T-helper 2 cell treated with Interferon-gamma antibody and Interleukin-4, amounts not matched to agents 5 μg/mL and 100 μg/mL, for 36 hours (primary cell): ENCODE measurements around the gene CUL4A.

Experiments used
- DNase-seq: peaks from one replicate; pipeline ENCODE4 v3.0.0; 2021; ENCODE audit warnings: low spot score
- H3K27ac Mint-ChIP-seq: one replicate; pipeline ENCODE4 v1.8.0; 2021; ENCODE audit warnings: mild to moderate bottlenecking, mixed read lengths
- H3K27me3 Mint-ChIP-seq: one replicate; pipeline ENCODE4 v1.8.0; 2021; ENCODE audit warnings: low read depth, mixed read lengths
- H3K36me3 Mint-ChIP-seq: one replicate; pipeline ENCODE4 v1.8.0; 2021; ENCODE audit warnings: low read depth, mixed read lengths
- H3K4me1 Mint-ChIP-seq: one replicate; pipeline ENCODE4 v1.8.0; 2021; ENCODE audit warnings: low read depth, mixed read lengths
- H3K4me3 Mint-ChIP-seq: one replicate; pipeline ENCODE4 v1.8.0; 2022; ENCODE audit warnings: mild to moderate bottlenecking, moderate library complexity, mixed read lengths
- H3K9me3 Mint-ChIP-seq: one replicate; pipeline ENCODE4 v1.8.0; 2021; ENCODE audit warnings: mixed read lengths

The CUL4A gene

DNA sequence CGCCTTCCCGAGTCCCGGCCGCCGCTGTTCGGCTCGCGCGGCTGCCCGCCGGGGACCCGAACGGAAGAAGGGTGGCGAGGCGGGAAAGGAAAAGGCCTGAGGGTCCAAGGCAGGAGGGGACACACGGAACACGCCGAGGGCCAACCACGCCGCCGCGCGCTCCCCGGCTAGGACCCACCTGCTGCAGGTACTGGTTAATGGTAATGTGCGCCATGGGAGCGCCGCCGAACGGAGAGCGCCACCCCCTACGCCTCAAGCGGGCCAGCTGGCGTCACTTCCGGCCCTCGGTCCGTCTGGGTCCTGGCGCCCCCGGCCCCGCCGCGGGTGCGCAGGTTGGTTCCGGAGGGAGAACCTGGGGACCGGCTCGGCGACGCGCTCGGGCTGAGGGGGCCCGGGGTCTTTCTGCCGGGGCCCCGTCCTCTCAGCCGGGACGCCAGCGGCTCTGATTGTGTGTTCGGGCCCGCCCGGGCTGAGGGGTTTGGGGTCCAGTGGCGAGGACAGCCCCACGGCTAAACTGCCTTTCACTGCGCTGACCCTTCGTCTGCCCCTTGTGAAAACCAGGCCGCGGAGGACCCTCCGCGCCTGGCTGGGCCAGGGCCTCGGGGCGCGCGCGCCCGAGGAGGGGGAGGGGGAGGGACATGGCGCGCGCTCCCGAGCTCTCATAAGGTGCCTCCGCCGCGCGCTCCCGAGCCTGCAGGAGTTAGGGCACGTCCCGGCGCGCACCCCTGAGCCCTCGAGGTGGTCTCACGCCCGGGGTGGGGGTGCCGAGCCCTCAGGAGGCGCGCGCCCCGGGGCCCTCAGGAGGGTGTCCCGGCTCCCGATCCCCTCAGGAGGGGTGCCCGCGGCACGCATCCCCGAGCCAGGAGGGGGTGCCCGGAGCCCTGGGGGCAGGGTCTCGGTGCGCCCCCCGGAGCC lies 735 bp upstream of the CUL4A start, which contains the start of gene PCID2:
PCID2 (minus strand) TSS at position 249 of the 915 bp plus-strand sequence; CDS start at position 214, 35 bp downstream.
- H3K4me1 Mint-ChIP-seq = peaks cover 43% of the 10 kb centered on the region
- H3K27me3 Mint-ChIP-seq = no peaks in the 10 kb centered on the region
- peak within 1 kb of the TSS; percentile 88 for H3K4me3 Mint-ChIP-seq
- H3K36me3 Mint-ChIP-seq = peaks cover 43% of the 10 kb centered on the region
- DNase-seq = peak; percentile 89
- H3K9me3 Mint-ChIP-seq = no peaks in the 10 kb centered on the region
- H3K27ac Mint-ChIP-seq = peak within 1 kb of the TSS; percentile 80

DNA sequence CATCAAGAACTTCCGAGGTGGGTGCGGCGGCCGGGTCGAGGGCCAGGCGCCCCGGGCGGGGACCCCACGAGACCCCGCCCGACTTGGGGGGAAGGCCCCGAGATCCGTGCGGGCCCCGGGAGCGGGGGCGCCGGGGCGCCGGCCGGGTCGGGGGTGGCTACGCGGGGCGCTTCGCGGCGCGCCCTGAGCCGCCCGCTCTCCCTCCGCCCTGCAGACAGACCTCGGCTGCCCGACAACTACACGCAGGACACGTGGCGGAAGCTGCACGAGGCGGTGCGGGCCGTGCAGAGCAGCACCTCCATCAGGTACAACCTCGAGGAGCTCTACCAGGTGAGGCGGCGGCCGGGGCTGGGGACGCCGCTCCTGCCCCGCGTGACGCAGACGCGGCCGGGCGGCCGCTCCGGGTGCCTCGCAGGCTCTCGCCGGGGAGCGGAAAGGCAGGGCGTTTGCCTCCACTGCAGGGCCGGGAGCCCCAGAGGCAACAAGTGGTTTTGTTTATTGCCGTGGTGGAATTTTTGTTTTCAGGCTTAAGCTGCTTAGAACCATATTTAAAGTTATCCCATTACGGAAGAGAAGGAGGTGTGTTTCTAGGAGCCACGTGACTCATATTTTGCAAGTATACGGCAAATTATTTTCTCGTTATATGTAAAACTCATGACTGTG lies 477 bp downstream of the CUL4A start:
- H3K4me3 Mint-ChIP-seq = peak overlapping the region; percentile 83
- H3K36me3 Mint-ChIP-seq = peaks cover 44% of the 10 kb centered on the region
- H3K4me1 Mint-ChIP-seq = peaks cover 48% of the 10 kb centered on the region
- peak; percentile 65 for DNase-seq
- peak overlapping the region; percentile 87 for H3K27ac Mint-ChIP-seq
- H3K9me3 Mint-ChIP-seq = no peaks in the 10 kb centered on the region
- no peaks in the 10 kb centered on the region for H3K27me3 Mint-ChIP-seq

DNA sequence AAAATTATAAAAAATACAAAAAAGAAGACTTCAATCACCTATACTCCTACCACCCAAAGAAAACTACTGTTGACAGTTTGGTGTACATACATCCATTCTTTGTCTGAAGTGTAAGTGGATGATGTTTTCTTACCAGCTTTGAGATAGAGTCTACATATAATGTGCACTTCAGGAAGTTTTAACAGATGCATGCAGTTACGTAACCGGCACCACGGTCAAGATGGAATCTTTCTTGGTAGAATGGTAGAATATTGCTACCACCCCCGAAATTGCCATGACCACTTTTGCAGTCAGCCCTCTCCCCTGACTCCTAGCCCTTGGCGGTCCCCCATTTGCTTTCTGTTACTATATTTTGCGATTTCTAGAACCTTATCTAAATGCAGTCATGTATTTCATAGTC lies 1.4 kb downstream of the CUL4A start:
- H3K27me3 Mint-ChIP-seq = no peaks in the 10 kb centered on the region
- H3K9me3 Mint-ChIP-seq = no peaks in the 10 kb centered on the region
- H3K4me1 Mint-ChIP-seq = peaks cover 40% of the 10 kb centered on the region
- H3K36me3 Mint-ChIP-seq = peaks cover 36% of the 10 kb centered on the region
- H3K4me3 Mint-ChIP-seq = peak overlapping the region; percentile 83
- H3K27ac Mint-ChIP-seq = peak overlapping the region; percentile 69
- DNase-seq = no peak

DNA sequence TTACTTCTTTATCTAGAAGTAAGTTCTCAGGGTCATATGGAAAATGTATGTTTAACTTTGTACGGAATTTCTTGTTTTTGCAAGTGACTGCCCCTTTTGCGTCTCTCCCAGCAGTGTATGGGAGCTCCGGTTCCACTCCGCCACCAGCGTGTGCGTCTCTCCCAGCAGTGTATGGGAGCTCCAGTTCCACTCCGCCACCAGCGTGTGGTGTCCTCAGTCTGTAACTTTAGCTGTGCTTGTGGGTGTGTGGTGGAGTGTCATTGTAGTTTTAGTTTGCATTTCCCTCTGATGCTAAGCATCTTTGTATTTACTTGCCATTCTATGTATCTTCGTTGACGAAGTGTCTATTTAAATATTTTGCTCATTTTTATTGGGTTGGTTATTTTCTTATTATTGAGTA lies 2.4 kb downstream of the CUL4A start:
- Mint-ChIP-seq H3K27me3 (no peaks in the 10 kb centered on the region), H3K9me3 (no peaks in the 10 kb centered on the region), H3K36me3 (peaks cover 32% of the 10 kb centered on the region), H3K4me3 (peak overlapping the region; percentile 83), H3K4me1 (peaks cover 31% of the 10 kb centered on the region), H3K27ac (peak overlapping the region; percentile 73)
- DNase-seq = no peak

DNA sequence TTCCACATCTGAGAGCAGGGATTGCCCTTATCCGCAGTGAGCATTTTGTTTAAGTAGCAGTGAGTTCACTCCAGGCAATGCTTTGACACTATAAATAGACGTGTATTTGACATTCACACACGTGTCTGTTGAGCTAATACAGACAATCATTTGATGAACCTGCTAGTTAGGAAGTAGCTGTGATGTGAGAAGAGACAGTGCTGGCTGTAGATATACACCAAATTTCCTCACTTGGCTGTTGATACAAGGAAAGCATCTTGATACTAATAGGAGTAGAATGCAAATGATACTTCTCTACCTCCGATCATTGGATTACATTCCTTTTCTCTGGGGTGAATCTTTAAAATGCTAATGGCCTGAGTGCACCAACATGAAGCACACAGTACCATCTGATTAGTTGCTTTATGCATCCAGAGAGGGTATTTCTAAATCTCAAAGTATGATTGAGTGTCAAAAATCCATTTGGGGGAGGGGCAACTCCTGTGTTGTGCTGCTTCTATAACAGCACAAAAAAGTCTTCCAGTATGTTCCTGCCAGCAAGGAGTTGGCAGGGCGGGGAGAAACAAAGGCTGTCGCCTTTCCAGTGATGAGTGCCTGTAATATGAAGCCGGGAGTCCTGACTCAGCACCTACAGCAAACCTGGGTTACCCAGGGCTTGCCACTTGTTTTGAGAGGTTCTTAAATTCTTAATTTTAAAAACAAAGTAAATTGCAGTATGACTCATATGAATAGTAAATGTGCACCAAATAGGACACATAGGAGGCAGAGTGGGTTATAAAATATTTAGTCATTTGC lies 7.0 kb downstream of the CUL4A start:
- no peaks in the 10 kb centered on the region for H3K9me3 Mint-ChIP-seq
- H3K27me3 Mint-ChIP-seq = no peaks in the 10 kb centered on the region
- H3K27ac Mint-ChIP-seq = no peak overlapping the region
- DNase-seq = no peak
- H3K4me1 Mint-ChIP-seq = peaks cover 20% of the 10 kb centered on the region
- H3K36me3 Mint-ChIP-seq = peaks cover 30% of the 10 kb centered on the region
- no peak overlapping the region for H3K4me3 Mint-ChIP-seq

DNA sequence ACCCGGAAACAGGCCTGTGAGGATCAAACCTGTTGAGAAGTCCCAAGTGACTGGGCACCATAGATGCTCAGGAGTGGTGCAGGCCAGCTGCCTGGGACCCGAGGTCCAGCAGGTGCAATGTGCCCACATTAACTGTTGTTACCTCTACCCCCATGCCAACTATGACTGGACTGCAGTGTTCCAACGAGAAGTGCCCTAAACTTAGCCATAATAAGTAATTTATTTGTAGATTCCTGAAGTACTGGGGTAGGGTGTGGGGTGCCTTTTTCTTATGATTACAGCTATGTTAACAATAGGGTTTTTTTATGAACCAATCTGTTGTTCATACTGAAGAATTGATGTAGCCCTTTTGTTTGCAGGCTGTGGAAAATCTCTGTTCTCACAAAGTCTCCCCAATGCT lies 9.2 kb downstream of the CUL4A start:
- Mint-ChIP-seq H3K4me3 (no peak overlapping the region), H3K9me3 (no peaks in the 10 kb centered on the region), H3K36me3 (peaks cover 34% of the 10 kb centered on the region), H3K4me1 (peaks cover 9% of the 10 kb centered on the region), H3K27me3 (no peaks in the 10 kb centered on the region), H3K27ac (no peak overlapping the region)
- DNase-seq = no peak

DNA sequence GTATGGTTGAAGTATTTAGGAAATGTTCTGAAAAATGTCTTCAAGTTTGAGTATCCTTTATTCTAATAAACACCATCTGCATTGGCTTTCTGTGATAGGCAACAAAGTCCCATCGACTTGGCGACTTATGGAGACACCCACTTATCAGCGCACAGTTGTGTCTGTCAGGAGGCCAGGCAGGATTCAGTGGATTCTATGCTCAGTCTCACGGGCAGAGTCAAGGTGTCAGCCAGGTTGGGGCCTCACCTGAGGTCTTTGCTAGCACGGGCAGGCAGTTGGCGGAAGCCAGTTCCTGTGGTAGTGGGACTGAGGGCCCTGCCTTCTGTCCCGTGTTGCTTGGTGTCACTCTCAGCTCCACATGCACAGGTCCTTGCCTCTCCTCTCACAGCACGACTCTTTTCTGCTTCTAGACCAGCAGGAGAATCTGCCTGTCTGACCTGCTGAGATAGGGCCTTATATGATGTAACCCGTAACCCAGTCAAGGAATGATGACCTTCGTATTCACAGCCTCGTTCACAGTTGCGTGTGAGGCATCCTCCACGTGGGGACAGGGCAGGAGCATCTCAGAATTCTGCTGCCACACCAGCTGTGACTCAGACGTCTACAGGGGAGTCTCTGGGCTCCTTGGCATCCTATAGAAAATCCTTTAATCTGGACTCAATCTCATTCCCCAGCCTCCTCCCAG lies 10.0 kb downstream of the CUL4A start:
- Mint-ChIP-seq H3K27ac (peak overlapping the region; percentile 21), H3K27me3 (no peaks in the 10 kb centered on the region), H3K4me3 (no peak overlapping the region), H3K9me3 (no peaks in the 10 kb centered on the region), H3K36me3 (peaks cover 38% of the 10 kb centered on the region), H3K4me1 (peaks cover 2% of the 10 kb centered on the region)
- no peak for DNase-seq

DNA sequence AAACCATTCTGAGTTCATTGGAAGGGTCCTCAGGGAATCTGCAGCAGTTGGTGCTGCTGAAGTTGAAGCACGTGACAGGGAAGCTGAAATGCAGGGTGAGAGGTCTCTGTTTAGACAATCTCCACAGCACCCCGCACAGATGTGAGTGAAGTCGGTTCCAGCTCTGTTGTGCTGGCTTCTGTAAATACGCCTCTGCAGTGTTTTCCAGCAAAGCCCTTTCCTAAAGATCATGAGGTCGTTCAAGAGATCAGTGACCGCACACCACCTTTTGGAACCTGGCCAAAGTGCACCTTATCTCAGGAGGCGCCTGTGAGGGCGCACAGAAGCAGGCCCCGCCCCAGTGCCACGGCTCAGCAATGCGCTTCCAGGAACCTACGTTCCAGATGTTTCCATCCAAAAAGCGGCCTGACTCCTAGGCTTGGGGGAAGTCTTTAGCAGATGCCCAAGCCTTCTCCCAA lies 10.8 kb downstream of the CUL4A start:
- no peaks in the 10 kb centered on the region for H3K27me3 Mint-ChIP-seq
- H3K4me3 Mint-ChIP-seq = no peak overlapping the region
- no peaks in the 10 kb centered on the region for H3K9me3 Mint-ChIP-seq
- peaks cover 45% of the 10 kb centered on the region for H3K36me3 Mint-ChIP-seq
- peak overlapping the region; percentile 21 for H3K27ac Mint-ChIP-seq
- DNase-seq = no peak
- peaks cover 4% of the 10 kb centered on the region for H3K4me1 Mint-ChIP-seq

GRCh38 chr13:113220877-113221276 lies 11.5 kb downstream of the CUL4A start:
- Mint-ChIP-seq H3K36me3 (peaks cover 45% of the 10 kb centered on the region), H3K4me1 (peaks cover 4% of the 10 kb centered on the region), H3K27me3 (no peaks in the 10 kb centered on the region), H3K9me3 (no peaks in the 10 kb centered on the region), H3K27ac (no peak overlapping the region), H3K4me3 (no peak overlapping the region)
- DNase-seq = no peak

GRCh38 chr13:113223070-113223469 lies 13.7 kb downstream of the CUL4A start:
- peaks cover 58% of the 10 kb centered on the region for H3K36me3 Mint-ChIP-seq
- DNase-seq = no peak
- H3K27ac Mint-ChIP-seq = no peak overlapping the region
- no peak overlapping the region for H3K4me3 Mint-ChIP-seq
- H3K27me3 Mint-ChIP-seq = no peaks in the 10 kb centered on the region
- peaks cover 4% of the 10 kb centered on the region for H3K4me1 Mint-ChIP-seq
- no peaks in the 10 kb centered on the region for H3K9me3 Mint-ChIP-seq

DNA sequence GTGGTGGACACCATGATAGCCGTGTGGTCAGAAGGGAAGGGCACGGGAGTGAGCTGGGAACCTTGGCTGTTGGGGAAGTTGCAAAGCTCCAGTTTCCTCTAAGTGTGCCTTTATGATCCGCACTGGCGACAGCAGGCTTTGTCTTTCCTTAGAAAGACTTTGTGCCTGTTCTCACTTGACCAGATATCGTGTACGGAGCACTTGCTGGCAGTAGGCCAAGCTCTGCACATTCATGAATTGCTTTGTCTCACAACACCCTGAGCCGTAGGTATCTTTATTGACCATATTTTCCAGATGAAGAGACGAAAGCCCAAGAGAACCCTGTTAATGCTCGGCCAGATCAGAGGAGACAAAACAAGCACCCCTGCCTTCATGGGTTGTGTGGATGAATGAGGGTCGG lies 15.1 kb downstream of the CUL4A start:
- no peaks in the 10 kb centered on the region for H3K27me3 Mint-ChIP-seq
- H3K4me3 Mint-ChIP-seq = no peak overlapping the region
- H3K27ac Mint-ChIP-seq = no peak overlapping the region
- H3K36me3 Mint-ChIP-seq = peaks cover 66% of the 10 kb centered on the region
- no peaks in the 10 kb centered on the region for H3K9me3 Mint-ChIP-seq
- DNase-seq = no peak
- H3K4me1 Mint-ChIP-seq = peaks cover 4% of the 10 kb centered on the region

DNA sequence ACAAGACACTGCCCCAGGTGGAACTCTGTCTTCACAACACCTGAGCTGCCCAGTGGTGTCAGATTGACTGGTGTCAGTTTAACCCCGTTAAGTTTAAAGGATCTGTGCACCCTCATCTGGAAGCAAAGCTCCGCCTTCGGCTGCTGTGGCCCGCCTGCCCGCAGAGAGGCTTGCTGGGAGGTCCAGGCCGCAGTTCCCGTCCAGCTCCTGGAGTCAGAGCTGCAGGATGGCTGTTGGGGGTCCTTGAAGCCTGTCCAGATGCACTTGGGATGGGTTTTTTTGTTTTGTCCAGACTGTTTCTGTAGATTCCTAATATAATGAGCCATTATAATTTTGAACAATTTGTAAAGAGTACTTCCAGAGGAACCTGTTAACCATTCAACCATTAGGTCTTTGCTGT lies 16.1 kb downstream of the CUL4A start:
- DNase-seq = no peak
- no peaks in the 10 kb centered on the region for H3K27me3 Mint-ChIP-seq
- no peak overlapping the region for H3K4me3 Mint-ChIP-seq
- peaks cover 64% of the 10 kb centered on the region for H3K36me3 Mint-ChIP-seq
- H3K4me1 Mint-ChIP-seq = peaks cover 2% of the 10 kb centered on the region
- no peak overlapping the region for H3K27ac Mint-ChIP-seq
- no peaks in the 10 kb centered on the region for H3K9me3 Mint-ChIP-seq

DNA sequence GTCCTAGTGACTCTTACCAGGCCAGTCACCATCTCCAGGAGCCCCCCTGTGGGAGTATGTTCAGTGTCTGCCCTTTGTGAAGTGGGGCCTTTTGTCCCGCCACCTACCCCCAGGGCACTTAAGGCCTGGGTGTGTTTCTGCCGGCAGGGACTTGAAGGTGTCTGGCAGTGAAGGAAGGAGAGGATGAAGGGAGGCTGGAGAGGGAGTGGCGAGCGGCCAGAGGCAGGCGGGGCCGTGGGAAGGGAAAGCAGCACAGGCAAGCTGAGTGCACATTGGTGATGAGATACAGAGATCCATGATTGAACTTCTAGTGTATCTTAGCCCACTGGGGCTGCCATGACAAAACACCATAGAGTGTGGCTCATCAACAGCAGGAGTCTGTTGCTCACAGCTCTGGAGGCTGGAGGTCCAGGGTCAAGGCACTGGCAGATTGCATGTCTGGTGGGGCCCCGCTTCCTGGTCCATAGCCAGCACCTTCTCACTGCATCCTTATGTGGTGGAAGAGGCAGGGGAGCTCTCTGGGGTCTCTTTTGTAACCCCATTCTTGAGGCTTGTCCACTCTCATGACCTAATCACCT lies 17.5 kb downstream of the CUL4A start:
- H3K36me3 Mint-ChIP-seq = peaks cover 63% of the 10 kb centered on the region

More for the DNA sequence above, 17.5 kb downstream of the CUL4A start:
- Mint-ChIP-seq H3K4me1 (peaks cover 2% of the 10 kb centered on the region), H3K9me3 (no peaks in the 10 kb centered on the region), H3K27me3 (no peaks in the 10 kb centered on the region), H3K4me3 (no peak overlapping the region), H3K27ac (no peak overlapping the region)
- no peak for DNase-seq
